HG02623 (cell line): ENCODE measurements around the gene MOSPD3.

Experiments used
- ATAC-seq: cut with Tn5 transposase; IDR thresholded peaks from one replicate; pipeline ENCODE4 v1.9.1; 2021; ENCODE audit warnings: moderate library complexity; ENCODE audit not compliant: unreplicated experiment

MOSPD3 gene

DNA sequence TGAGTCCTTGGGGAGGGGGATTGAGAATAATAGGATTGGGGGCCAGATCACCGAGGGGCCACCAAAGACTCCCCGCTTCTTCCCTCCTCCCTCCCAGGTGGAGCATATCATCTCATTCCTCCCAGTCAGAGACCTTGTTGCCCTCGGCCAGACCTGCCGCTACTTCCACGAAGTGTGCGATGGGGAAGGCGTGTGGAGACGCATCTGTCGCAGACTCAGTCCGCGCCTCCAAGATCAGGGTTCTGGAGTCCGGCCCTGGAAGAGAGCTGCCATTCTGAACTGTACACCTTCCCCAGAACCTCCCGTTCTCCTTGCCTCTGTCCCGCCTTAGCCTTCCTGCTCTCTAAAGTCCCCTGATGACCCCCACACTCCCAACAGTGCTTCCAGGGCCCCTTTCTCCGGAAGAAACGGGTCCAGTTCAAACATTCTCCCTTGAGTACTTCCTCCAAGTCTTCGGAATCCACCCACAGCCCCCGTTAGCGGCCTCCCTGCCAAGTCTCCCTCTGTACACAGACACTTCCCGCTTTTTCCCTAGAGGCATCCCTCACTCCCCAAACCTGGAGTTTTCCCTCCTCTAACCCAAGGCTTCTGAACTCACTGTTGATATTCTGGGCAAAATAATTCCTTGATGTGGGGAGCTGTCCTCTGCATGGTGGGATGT lies 22.1 kb upstream of the MOSPD3 start:
- ATAC-seq = no peak

DNA sequence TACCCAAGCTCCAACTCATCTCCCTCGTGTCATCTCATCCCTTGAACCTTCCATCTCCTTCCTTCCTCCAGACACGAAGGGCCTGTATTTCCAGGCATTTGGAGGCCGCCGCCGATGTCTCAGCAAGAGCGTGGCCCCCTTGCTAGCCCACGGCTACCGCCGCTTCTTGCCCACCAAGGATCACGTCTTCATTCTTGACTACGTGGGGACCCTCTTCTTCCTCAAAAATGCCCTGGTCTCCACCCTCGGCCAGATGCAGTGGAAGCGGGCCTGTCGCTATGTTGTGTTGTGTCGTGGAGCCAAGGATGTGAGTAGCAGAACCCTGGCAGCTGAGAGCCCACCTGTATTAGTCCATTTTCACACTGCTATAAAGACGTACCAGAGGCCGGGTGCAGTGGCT lies 20.7 kb upstream of the MOSPD3 start:
- ATAC-seq = no peak

DNA sequence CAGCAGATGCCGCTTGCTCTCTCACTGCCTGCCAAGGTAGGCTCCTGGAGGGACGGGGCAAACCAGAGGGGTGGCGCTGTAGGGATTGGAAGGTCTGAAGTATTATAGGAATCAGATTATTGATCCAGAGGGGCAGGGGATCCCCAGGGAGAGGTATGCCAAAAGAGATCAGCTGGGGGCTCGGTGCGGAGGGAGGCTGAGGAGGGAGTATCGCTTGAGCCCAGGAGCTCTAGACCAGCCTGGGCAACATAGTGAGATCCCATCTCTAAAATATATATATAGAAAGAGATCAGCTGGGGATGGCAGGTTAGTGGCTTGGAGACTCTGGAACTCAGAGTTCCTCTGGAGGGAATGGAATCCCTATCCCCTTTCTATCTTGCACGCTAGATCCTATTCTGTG lies 17.2 kb upstream of the MOSPD3 start:
- ATAC-seq = no peak

DNA sequence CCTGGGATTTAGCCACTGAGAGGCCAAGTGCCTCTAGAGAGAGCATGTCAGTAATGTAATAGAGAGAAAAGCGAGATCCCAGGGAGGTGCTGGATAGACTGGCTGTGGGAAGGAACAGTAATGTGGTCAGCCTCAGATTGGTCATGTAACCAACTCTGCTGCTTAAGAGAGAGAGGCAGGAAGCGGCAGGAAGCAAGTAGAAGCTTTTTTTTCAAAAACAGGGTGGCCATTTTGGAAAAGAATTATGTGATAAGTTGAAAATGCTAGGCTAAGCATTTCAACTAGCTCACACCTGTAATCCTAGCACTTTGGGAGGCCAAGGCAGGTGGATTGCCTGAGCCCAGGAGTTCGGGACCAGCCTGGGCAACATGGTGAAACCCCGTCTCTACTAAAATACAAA lies 13.9 kb upstream of the MOSPD3 start:
- ATAC-seq = no peak

DNA sequence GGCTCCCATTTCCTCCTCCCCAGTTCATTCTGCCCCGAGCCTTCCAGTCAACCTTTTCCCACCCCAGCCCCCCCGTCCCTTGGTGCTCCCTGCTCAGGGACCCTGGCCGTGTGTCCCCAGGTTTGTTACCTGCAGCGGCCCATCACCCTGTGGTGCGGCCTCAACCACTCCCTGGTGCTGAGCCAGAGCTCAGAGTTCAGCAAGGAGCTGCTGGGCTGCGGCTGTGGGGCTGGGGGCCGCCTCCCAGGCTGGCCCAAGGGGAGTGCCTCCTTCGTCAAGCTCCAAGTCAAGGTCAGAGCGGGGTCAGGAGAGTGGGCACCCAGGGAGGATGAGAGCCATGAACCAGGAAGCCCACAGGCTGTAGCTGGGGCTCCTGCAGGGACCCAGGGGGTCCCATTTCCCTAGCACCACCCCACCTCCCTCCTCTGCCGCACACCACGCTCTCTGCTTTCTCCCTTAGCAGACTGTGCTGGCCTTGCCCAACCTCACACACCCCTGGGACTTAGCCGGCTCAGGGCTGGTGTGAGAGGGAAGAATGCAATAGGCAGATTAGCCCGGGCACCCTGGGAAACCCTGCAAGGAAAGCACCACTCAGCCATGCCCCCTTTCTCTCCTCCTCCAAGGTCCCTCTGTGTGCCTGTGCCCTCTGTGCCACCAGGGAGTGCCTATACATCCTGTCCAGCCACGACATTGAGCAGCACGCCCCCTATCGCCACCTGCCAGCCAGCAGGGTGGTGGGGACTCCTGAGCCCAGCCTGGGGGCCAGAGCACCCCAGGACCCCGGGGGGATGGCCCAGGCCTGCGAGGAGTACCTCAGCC lies 12.2 kb upstream of the MOSPD3 start:
- ATAC-seq = no peak

DNA sequence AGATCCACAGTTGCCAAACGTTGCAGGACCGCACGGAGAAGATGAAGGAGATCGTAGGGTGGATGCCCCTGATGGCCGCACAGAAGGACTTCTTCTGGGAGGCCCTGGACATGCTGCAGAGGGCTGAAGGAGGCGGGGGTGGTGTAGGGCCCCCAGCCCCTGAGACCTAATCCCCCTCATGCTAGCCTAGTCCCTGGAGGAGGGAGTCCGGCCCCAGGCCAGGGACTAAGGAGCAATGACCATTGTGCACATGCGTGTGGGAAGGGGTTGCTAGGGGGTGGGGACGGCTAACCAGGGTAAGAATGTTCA lies 11.7 kb upstream of the MOSPD3 start:
- no peak for ATAC-seq

DNA sequence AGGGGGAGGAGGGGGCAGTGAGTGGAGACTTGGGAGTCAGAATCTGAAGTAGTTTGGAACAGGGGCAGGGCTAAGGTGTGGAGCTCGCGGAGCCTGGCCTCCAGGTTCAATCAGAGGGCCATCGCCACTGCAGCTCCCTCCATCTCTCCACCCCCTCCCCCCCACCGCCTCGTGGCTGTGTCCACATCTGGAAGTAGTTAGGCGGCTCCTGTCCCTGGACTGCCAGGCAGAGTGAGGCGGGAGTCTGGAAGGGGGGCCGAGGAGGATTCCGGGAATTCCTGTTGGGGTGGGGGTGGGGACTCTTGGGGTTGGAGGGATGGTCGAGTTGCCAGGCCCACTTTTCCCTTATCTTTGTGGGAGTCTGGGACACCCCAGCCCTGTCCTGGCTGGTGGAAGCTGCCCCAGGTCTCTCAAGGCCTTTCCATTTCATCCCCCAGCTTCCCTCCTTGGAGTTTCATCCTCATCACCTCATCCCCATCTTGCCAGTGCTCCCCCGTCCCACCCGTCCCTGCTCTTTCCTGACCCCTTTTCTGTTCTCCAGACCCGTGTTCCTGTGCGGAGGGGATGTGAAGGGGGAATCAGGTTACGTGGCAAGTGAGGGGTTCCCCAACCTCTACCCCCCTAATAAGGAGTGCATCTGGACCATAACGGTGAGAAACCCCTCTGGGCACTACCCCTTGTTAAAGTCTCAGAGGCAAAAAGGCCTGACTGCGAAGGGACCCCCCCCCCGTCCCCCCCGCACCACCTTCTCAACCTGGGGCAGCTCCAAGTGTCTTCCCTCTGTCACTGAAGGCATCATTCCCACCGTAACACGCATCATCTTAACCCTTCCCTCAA lies 9.2 kb upstream of the MOSPD3 start:
- ATAC-seq = no peak

DNA sequence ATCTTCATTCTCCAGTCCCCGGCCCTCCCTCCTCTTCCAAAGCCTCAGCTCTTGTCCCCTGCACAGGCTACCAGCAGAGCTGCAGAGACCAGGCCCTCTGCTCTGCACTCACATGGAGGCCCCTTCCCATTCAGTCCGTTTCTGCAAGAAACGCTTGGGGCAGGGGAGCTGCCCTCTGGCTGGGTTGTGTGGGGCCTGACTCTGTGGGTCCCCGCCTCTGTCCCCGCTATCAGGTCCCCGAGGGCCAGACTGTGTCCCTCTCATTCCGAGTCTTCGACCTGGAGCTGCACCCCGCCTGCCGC lies 8.7 kb upstream of the MOSPD3 start:
- no peak for ATAC-seq

DNA sequence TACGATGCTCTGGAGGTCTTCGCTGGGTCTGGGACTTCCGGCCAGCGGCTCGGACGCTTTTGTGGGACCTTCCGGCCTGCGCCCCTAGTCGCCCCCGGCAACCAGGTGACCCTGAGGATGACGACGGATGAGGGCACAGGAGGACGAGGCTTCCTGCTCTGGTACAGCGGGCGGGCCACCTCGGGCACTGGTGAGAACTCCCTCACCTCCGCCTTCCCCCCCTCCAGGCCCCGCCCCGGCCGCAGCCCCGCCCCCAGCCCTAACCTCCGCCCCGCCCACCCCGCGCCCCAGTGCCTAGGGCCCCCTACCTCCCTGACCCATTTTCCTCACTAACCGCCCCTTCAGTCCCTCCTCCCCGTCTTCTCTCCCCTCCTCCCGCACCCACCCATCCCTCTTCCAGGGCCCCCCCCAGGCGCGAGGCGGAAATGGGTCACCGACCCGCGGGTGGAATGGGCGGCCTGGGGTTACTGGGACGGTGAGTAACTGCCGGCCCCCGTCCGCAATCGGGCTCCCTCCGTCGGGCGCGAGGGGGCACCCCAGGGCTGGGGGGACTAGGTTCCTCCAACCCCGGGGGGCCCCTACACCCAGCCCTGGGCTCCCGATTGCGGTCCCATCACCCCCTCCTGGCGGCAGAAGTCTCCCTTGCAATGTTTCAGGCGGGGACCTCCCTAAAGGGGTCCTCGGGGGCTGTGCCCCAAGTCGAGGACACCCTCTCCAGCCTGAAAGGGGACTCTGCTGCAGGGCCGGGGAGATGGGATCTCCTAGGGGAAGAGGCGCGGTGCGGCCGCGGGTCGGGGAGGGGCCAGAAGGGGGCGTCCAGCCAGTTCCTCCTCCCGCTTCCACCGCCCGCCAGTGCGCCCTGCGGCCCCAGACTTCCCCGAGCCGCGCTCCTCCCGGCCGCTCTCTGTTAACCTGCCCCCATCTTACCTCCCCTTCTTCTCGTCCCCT lies 8.0 kb upstream of the MOSPD3 start:
- ATAC-seq = peak; percentile 46

DNA sequence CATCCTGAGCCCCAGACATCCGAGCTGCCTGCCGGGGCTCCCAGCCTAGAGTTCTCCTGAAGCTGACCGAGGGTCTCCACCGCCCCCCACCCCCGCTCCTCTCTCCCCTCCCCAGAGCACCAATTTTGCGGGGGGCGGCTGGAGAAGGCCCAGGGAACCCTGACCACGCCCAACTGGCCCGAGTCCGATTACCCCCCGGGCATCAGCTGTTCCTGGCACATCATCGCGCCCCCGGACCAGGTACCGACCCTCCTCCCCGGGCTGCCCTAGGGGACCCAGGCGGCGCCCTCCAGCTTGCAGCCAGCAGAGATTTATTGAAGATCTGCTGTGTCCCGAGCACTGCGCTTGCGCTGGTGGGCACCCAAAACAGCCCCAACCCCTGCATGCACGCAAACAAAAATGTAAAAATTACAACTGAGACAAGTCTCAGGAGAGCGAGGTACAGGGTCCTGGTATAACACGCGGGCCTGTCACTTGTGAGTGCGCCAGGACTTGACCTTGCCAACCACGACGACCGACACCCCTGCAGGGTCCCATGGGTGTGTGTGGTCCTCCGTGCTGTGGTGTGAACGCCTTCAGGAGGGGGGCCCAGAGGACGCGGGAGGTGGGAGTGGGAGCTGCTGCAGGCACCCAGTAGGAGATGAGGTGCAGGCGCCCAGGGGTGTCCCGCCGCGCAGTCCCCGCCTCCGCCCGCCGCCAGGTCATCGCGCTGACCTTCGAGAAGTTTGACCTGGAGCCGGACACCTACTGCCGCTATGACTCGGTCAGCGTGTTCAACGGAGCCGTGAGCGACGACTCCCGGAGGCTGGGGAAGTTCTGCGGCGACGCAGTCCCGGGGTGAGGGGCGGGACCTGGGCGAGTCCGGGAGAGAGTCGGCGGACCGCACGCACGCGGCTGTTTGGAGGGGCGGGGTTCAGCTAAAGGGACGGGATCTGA lies 7.1 kb upstream of the MOSPD3 start:
- no peak for ATAC-seq

DNA sequence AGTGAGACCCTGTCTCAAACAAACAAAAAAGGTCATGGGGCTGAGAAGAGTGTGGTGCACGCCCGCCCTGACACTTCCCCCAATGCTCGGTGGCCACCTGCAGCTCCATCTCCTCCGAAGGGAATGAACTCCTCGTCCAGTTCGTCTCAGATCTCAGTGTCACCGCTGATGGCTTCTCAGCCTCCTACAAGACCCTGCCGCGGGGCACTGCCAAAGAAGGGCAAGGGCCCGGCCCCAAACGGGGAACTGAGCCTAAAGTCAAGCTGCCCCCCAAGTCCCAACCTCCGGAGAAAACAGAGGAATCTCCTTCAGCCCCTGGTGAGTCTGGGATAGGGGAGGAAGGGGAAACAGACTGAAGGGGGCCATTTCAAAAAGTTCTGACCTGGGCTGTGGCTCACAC lies 6.0 kb upstream of the MOSPD3 start:
- ATAC-seq = no peak

DNA sequence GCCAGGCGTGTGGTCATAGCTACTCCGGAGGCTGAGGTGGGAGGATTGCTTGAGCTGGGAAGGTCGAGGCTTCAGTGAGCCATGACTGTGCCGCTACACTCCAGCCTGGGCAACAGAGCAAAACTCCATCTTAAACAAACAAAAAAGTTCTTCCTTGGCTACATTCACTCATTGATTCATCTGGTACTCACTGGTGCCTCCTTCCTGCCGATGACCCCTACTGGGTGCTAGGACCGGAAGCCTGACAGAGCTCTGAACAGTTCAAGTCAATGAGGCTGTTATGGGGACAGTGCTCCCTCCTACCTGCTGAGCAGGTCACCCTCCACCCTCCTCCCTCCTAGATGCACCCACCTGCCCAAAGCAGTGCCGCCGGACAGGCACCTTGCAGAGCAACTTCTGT lies 5.2 kb upstream of the MOSPD3 start:
- ATAC-seq = no peak

DNA sequence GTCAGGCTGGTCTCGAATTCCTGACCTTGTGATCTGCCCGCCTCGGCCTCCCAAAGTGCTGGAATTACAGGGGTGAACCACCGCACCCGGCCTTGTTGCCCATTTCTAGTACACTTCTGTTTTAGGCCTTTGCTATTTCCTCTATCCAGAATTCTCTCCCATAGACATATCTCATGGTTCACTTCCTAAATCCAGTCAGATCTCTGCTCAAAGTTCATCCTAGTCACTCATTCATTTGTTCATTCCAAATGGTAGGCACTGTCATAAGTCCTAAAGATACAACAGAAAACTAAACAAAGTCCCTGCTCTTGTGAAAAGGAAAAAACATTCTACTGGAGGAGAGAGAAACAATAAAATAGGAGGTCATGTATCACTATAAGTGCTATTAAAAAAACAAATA lies 2.4 kb upstream of the MOSPD3 start:
- ATAC-seq = no peak

DNA sequence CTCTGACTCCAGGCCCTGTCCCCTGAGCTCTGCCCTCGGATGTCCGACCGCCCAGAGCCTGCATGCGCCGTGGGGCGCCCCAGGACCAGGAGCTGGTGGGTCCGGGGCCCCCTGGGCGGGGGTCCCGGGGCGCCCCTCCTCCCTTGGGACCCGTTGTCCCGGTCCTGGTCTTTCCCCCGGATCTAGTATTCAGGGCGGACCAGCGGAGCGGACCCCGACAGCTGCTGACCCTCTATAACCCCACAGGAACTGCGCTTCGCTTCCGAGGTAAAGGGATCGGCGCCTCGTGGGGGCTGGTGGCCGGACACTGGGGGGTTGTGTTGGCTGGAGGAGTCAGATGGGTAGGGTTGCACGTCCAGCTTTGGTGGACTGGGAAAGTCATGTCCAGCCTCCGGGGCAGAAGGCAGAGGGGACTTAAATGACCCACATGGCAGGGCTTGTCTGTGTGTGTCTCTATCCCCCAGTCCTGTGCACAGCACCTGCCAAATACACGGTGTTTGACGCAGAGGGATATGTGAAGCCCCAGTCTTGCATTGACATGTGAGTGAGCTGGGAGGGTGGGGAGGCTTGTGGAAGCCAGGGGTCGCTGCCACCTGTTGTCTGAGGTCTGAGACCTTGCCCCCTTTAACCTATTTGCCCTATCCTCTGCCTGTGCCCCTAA lies 520 bp downstream of the MOSPD3 start:
- no peak for ATAC-seq

DNA sequence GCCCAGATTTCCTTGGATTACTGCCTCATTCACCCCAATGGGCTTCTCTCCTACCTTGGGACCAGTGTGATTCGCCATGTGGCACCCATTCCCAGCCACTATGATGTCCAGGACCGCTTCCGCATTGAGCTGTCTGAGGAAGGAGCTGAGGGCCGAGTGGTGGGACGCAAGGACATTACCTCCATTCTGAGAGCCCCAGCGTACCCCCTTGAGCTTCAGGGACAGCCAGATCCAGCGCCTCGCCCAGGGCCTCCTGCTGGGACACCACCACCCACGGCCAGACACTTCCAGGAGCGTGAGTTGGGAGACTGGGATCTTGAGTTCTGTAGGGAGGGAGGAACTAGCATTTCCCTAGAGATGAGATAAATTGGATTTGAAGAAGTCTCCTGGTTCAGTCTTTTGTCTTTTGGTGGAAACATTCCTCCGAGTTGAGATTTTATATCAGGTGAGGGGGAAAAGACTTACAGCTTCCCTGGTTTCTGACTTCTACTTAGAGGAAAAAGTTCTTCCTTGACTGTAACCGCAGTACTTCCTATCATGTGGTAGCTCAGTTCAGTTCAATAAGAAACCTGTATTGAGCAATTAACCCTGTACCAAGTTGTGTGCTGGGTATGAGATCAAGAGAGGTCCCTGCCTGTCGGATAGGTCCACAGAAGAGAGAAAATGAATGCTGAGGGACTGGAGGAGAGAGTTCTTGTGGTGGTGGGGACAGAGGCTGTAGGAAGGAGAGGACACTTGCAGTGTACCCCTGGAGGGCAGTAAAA lies 1.3 kb downstream of the MOSPD3 start:
- no peak for ATAC-seq

DNA sequence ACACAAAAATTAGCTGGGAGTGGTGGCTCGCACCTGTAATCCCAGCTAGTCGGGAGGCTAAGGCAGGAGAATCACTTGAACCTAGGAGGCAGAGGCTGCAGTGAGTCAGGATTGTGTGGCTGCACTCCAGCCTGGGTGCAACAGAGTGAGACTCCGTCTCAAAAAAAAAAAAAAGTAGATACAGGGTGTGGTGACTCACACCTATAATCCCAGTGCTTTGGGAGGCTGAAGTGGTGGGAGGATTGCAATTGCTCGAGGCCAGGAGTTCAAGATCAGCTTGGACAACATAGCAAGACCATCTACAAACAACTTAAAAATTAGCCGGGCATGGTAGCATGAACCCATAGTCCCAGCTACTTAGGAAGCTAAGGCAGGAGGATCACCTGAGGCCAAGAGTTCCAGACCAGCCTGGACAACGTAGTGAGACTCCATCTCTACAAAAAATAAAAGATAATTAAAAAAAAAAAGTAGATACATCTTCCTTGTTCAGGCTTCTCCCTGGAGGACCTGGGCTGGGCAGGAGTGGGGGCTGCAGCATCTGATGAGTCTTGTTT lies 2.0 kb downstream of the MOSPD3 start:
- ATAC-seq = no peak

DNA sequence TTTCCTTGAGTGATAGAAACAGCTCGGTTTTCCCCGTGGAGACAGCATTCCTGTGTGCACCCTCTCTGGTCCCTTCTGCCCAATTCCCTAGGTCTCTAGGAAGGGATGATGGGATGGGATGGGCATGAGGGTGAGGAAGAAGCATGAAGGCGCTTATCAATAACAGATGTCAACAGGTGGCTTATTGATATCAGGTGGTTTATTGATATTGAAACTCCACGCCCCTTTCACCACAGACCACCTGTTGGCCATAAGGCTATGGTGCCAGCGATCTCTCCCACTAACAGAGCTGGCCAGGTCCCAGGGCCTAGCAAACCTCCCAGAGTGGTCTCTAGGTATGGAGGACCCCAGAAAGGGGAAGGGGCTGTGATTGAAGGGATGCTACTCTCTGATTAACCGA lies 7.9 kb downstream of the MOSPD3 start:
- ATAC-seq = no peak

DNA sequence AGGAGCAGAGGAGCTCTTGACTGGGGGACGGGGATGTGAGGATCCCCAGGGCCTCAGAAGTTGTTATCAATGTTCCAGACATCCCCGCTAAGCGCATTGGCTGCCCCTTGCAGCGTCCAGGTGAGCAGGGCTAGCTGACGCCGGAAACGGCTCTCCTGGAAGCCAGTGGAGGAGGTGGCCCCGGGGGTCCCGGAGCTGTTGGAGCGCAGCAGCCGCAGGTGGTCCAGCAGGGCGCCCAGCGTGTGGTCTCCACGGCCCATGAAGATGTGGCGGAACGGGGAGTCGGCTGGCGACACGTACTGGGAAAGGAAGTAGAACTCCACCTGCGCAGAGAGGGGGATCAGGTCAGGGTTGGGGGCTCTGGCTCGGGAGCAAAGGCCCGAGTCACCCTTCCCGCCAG lies 8.5 kb downstream of the MOSPD3 start:
- ATAC-seq = no peak
